Measurements from ENCODE around the gene S100G.
"Not testable (repeated sequence)": the region's sequence is repeated elsewhere in the genome, so short reads cannot be mapped to it uniquely, and the experiment has no call there.

Gene S100G

GRCh38 chrX:16649858-16650257, at the start of gene S100G:
TSS of gene S100G (plus strand) at chrX:16650158. CDS start at chrX:16651007, 849 bp downstream.
- DNase-seq, result no peak

GRCh38 chrX:16601885-16602284, 48.1 kb upstream of the S100G start:
- DNase-seq, result no peak

GRCh38 chrX:16603235-16603634, 46.7 kb upstream of the S100G start:
- not testable (repeated sequence) for DNase-seq

GRCh38 chrX:16603822-16604221, 46.1 kb upstream of the S100G start:
- DNase-seq, result no peak

GRCh38 chrX:16604337-16604736, 45.6 kb upstream of the S100G start:
- DNase-seq, result no peak

- no peak for DNase-seq
These were observed 43.7 kb upstream of the S100G start for GRCh38 chrX:16606142-16606720.

GRCh38 chrX:16610121-16610621, 39.8 kb upstream of the S100G start:
- no peak for DNase-seq

GRCh38 chrX:16610654-16611053, 39.3 kb upstream of the S100G start:
- DNase-seq, result not testable (repeated sequence)

- DNase-seq, result no peak
These were observed 37.6 kb upstream of the S100G start for GRCh38 chrX:16612257-16612897.

- DNase-seq, result no peak
These were observed 32.6 kb upstream of the S100G start for GRCh38 chrX:16617382-16617781.

- no peak for DNase-seq
These were observed 31.5 kb upstream of the S100G start for GRCh38 chrX:16618422-16618821.

GRCh38 chrX:16619024-16619423, 30.9 kb upstream of the S100G start:
- no peak for DNase-seq

- not testable (repeated sequence) for DNase-seq
These were observed 21.4 kb upstream of the S100G start for GRCh38 chrX:16628511-16628910.

GRCh38 chrX:16628946-16629595, 20.9 kb upstream of the S100G start:
- DNase-seq, result no peak

- no peak for DNase-seq
These were observed 20.0 kb upstream of the S100G start for GRCh38 chrX:16629909-16630308.

- no peak for DNase-seq
These were observed 16.2 kb upstream of the S100G start for GRCh38 chrX:16633754-16634153.

- no peak for DNase-seq
These were observed 14.9 kb upstream of the S100G start for GRCh38 chrX:16635040-16635439.

GRCh38 chrX:16635596-16635995, 14.4 kb upstream of the S100G start:
- DNase-seq, result no peak

GRCh38 chrX:16638533-16638932, 11.4 kb upstream of the S100G start:
- DNase-seq, result no peak

GRCh38 chrX:16639966-16640365, 10.0 kb upstream of the S100G start:
- DNase-seq, result no peak

GRCh38 chrX:16640823-16641222, 9.1 kb upstream of the S100G start:
- DNase-seq, result no peak

GRCh38 chrX:16643176-16643575, 6.8 kb upstream of the S100G start:
- DNase-seq, result no peak

GRCh38 chrX:16646366-16647138, 3.4 kb upstream of the S100G start:
- DNase-seq, result no peak

Measured in stimulated activated CD4-positive, alpha-beta T cell treated with anti-CD3 and anti-CD28 coated beads, Interleukin-2, amount 100 ng/mL, for 24 hours (primary cell).